PC-3 (cell line): ENCODE results near the gene SVIL.

Experiments
- EZH2 ChIP-seq: fragments of 300-600 bp; sonication (generic); IDR thresholded peaks from one replicate; pipeline ENCODE4 v1.6.1; 2017; ENCODE audit warnings: antibody characterized with exemption, mild to moderate bottlenecking, low read length; ENCODE audit not compliant: unreplicated experiment
- EZH2phosphoT487 ChIP-seq: fragments of 300-600 bp; sonication (generic); IDR thresholded peaks from 2 replicates; pipeline ENCODE4 v1.6.1; 2018; ENCODE audit warnings: mild to moderate bottlenecking, antibody characterized with exemption, low read length, borderline replicate concordance
- TF ChIP-seq, protein P1 (sequence below): fragments of 300-600 bp; sonication (generic); conservative IDR thresholded peaks from 2 replicates; pipeline ENCODE4 v1.5.1; 2017; ENCODE audit warnings: antibody characterized with exemption, low read depth, mild to moderate bottlenecking, low read length

DNA sequence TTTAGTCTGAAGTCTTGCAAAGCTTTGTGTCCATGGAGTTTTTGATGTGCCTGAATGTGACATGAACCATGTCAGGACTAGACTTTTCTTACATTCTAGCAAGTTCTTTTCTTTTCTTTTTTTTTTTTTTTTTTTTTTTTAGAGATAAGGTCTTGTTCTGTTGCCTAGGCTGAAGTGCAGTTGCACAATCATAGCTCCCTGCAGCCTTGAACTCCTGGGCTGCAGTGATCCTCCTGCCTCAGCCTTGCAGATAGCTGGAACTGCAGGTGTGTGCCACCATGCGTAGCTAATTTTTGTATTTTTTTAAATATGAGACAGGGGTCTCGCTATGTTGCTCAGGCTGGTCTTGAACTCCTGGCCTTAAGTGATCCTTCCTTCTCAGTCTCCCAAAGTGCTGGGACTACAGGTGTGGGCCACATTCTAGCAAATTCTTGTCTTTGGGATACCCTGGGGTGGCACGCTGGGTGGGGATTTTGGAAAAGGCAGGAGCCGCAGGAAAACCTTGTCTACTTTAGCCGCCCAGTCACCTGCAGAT, 152.8 kb downstream of the SVIL start:
- TF ChIP-seq, protein P1, sequence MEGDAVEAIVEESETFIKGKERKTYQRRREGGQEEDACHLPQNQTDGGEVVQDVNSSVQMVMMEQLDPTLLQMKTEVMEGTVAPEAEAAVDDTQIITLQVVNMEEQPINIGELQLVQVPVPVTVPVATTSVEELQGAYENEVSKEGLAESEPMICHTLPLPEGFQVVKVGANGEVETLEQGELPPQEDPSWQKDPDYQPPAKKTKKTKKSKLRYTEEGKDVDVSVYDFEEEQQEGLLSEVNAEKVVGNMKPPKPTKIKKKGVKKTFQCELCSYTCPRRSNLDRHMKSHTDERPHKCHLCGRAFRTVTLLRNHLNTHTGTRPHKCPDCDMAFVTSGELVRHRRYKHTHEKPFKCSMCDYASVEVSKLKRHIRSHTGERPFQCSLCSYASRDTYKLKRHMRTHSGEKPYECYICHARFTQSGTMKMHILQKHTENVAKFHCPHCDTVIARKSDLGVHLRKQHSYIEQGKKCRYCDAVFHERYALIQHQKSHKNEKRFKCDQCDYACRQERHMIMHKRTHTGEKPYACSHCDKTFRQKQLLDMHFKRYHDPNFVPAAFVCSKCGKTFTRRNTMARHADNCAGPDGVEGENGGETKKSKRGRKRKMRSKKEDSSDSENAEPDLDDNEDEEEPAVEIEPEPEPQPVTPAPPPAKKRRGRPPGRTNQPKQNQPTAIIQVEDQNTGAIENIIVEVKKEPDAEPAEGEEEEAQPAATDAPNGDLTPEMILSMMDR = no peak
- no peak for TF ChIP-seq EZH2
- TF ChIP-seq EZH2phosphoT487 = no peak
